Peyer's patch (tissue), 4 donors: Measurements from ENCODE around the gene INTS6. TPM values are rescaled to one million over a fixed set of nuclear protein-coding genes. Genes with fewer than 3 reads are reported as not detected.

Experiments
- DNase-seq, 3 donors: peaks; one replicate each; pipeline ENCODE4 v3.0.0-alpha.2; 2017 to 2019
- H3K27ac ChIP-seq, 4 donors: fragments of 200-600 bp; sonication (generic); one replicate each; pipeline ENCODE4 v1.5.1; 2016 to 2019
- H3K27me3 ChIP-seq, 2 donors: fragments of 200-600 bp; sonication (generic); one replicate each; pipeline ENCODE4 v1.5.1; 2019
- H3K36me3 ChIP-seq, 3 donors: fragments of 200-600 bp; sonication (generic); one replicate each; pipeline ENCODE4 v1.5.1; 2016 to 2019
- H3K4me1 ChIP-seq, 4 donors: fragments of 200-600 bp; sonication (generic); one replicate each; pipeline ENCODE4 v1.5.1; 2016 to 2019
- H3K4me3 ChIP-seq, 4 donors: fragments of 200-600 bp; sonication (generic); 1 replicate in 3 of 4; 2 replicates in 1 of 4; pipeline ENCODE4 v1.5.1; 2016 to 2019; ENCODE audit warnings: mild to moderate bottlenecking in 1 of 4
- H3K9me3 ChIP-seq, 4 donors: fragments of 200-600 bp; sonication (generic); one replicate each; pipeline ENCODE4 v1.5.1; 2016 to 2019; ENCODE audit warnings: mild to moderate bottlenecking in 1 of 4
- POLR2A ChIP-seq, 2 donors: fragments of 450-650 bp; IDR thresholded peaks; one replicate each; pipeline ENCODE4 v1.5.1; 2017; ENCODE audit warnings: antibody characterized with exemption in 2 of 2, mild to moderate bottlenecking in 2 of 2, moderate library complexity in 2 of 2
- total RNA-seq, 4 donors: library from RNA; depleted of rRNA; stranded (reverse); fragments of >200 nt; gene quantifications; one replicate each; pipeline ENCODE4 v1.1.0, GENCODE V29; 2016
- TF ChIP-seq, protein P1 (sequence below), 6 experiments: fragments of 450-650 bp in 4 of 6; fragments of 200-600 bp in 2 of 6; sonication (generic) in 1 of 6; IDR thresholded peaks; one replicate each; pipeline ENCODE4 v1.5.1; 2017 to 2019; ENCODE audit warnings: antibody characterized with exemption in 6 of 6, mild to moderate bottlenecking in 3 of 6, moderate library complexity in 1 of 6

Gene INTS6
- total RNA-seq, 4 donors from 2014 or later = 28.9 to 46.4 (median 33.5) TPM

GRCh38 chr13:51499841-51500240 is 47.0 kb upstream of the INTS6 start:
- H3K27ac ChIP-seq = no peak overlapping the region
- TF ChIP-seq POLR2A (IDR thresholded peaks at IDR 0.05) = no peak
- TF ChIP-seq, protein P1, sequence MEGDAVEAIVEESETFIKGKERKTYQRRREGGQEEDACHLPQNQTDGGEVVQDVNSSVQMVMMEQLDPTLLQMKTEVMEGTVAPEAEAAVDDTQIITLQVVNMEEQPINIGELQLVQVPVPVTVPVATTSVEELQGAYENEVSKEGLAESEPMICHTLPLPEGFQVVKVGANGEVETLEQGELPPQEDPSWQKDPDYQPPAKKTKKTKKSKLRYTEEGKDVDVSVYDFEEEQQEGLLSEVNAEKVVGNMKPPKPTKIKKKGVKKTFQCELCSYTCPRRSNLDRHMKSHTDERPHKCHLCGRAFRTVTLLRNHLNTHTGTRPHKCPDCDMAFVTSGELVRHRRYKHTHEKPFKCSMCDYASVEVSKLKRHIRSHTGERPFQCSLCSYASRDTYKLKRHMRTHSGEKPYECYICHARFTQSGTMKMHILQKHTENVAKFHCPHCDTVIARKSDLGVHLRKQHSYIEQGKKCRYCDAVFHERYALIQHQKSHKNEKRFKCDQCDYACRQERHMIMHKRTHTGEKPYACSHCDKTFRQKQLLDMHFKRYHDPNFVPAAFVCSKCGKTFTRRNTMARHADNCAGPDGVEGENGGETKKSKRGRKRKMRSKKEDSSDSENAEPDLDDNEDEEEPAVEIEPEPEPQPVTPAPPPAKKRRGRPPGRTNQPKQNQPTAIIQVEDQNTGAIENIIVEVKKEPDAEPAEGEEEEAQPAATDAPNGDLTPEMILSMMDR (IDR thresholded peaks at IDR 0.05) = no peak
- no peaks in the 10 kb centered on the region for H3K27me3 ChIP-seq
- H3K4me1 ChIP-seq = no peaks in the 10 kb centered on the region
- H3K36me3 ChIP-seq = no peaks in the 10 kb centered on the region
- no peak overlapping the region for H3K4me3 ChIP-seq
- H3K9me3 ChIP-seq = no peaks in the 10 kb centered on the region
- DNase-seq = no peak

DNA sequence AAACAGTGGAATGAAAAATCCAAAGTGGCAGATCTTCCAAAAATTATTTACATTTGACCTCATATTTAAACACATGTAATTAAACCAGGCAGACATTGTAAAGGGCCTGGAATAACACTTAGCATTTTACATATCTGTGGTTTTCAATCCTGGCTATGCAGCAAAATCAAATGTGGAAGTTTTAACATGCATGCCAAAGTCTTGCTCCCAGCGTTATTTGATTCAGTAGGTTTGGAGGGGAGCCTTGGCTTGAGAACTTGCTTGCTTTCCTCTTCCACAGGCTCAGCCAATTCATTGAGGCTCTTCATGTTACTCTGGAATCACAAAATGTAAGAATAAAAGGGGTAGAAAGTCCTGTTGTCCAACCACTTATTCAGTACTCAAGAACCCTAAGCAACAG is 42.5 kb upstream of the INTS6 start:
- no peak for DNase-seq
- Histone ChIP-seq H3K27me3 (no peaks in the 10 kb centered on the region), H3K36me3 (no peaks in the 10 kb centered on the region), H3K27ac (no peak overlapping the region), H3K4me1 (no peaks in the 10 kb centered on the region), H3K9me3 (no peaks in the 10 kb centered on the region), H3K4me3 (no peak overlapping the region)
- TF ChIP-seq POLR2A (IDR thresholded peaks at IDR 0.05) = no peak
- TF ChIP-seq, protein P1 (IDR thresholded peaks at IDR 0.05) = no peak

DNA sequence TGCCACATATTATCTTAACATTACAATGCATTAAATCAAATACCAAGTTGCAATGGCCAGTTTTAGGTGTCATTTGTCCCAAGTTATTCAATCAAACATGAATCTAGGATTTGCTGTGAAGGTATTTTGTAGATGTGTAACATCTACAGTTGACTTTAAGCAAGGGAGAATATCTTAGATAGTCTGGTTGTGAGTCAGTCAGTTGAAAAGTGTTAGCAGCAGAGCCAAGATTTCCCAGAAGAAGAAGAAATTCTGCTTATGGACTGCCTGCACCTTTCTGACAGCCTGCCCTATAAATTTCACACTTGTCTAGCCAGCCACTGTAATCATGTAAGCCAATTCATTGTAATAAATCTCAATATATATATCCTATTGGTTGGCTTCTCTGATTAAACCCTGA is 41.3 kb upstream of the INTS6 start:
- H3K4me3 ChIP-seq = no peak overlapping the region
- TF ChIP-seq, protein P1 (IDR thresholded peaks at IDR 0.05) = no peak
- TF ChIP-seq POLR2A (IDR thresholded peaks at IDR 0.05) = no peak
- H3K36me3 ChIP-seq = no peaks in the 10 kb centered on the region
- H3K27ac ChIP-seq = no peak overlapping the region
- no peaks in the 10 kb centered on the region for H3K27me3 ChIP-seq
- H3K4me1 ChIP-seq = no peaks in the 10 kb centered on the region
- no peaks in the 10 kb centered on the region for H3K9me3 ChIP-seq
- DNase-seq = no peak

- no peaks in the 10 kb centered on the region for H3K9me3 ChIP-seq
- DNase-seq = no peak
- H3K36me3 ChIP-seq = no peaks in the 10 kb centered on the region
- no peak overlapping the region for H3K27ac ChIP-seq
- H3K4me3 ChIP-seq = no peak overlapping the region
- no peak for TF ChIP-seq POLR2A (IDR thresholded peaks at IDR 0.05)
- H3K27me3 ChIP-seq = no peaks in the 10 kb centered on the region
- no peaks in the 10 kb centered on the region for H3K4me1 ChIP-seq
Measured at GRCh38 chr13:51488212-51488611, 35.4 kb upstream of the INTS6 start.

DNA sequence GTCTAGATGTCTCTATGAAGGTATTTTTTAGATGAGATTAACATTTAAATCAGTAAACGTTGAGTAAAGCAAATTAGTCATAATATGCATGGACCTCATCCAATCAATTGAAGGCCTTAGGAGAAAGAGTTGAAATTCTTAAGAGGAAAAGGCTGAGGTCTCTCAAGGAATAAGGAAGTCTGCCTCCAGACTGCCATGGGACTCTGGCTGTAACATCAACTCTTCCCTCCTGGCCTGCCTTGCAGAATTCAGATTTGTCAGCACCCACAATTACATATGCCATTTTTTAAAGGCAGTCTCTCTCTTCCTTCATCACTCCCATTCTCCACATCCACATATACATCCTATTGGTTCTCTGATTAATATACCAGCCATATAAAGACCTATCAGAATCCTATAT is 28.8 kb upstream of the INTS6 start:
- H3K4me1 ChIP-seq = no peaks in the 10 kb centered on the region
- TF ChIP-seq, protein P1 (IDR thresholded peaks at IDR 0.05) = no peak
- no peak for TF ChIP-seq POLR2A (IDR thresholded peaks at IDR 0.05)
- no peak overlapping the region for H3K4me3 ChIP-seq
- no peaks in the 10 kb centered on the region for H3K27me3 ChIP-seq
- DNase-seq = no peak
- no peaks in the 10 kb centered on the region for H3K36me3 ChIP-seq
- no peaks in the 10 kb centered on the region for H3K9me3 ChIP-seq
- H3K27ac ChIP-seq = no peak overlapping the region

GRCh38 chr13:51479199-51479523 is 26.3 kb upstream of the INTS6 start:
- no peak overlapping the region for H3K4me3 ChIP-seq
- no peaks in the 10 kb centered on the region for H3K9me3 ChIP-seq
- no peaks in the 10 kb centered on the region for H3K4me1 ChIP-seq
- no peak overlapping the region for H3K27ac ChIP-seq
- H3K36me3 ChIP-seq = no peaks in the 10 kb centered on the region
- DNase-seq = no peak
- TF ChIP-seq, protein P1 (IDR thresholded peaks at IDR 0.05) = no peak
- TF ChIP-seq POLR2A (IDR thresholded peaks at IDR 0.05) = no peak
- H3K27me3 ChIP-seq = no peaks in the 10 kb centered on the region
